Activated CD8-positive, alpha-beta memory T cell treated with anti-CD3 and anti-CD28 coated beads for 36 hours (primary cell): ENCODE measurements around the gene ITPR3. TPM values are rescaled to one million over a fixed set of nuclear protein-coding genes. Genes with fewer than 3 reads are reported as not detected.

Experiments used
- CTCF ChIA-PET: fragments of 350-600 bp; sonication (Branson Sonifier 250); formaldehyde crosslinking; loops from one replicate; lab custom pipeline; 2021; ENCODE audit warnings: antibody characterized with exemption; lab: Charles Lee
- POLR2A ChIA-PET: fragments of 350-600 bp; sonication (Branson Sonifier 250); formaldehyde crosslinking; loops from one replicate; lab custom pipeline; 2021; ENCODE audit warnings: antibody characterized with exemption; lab: Charles Lee
- total RNA-seq, 2 experiments: library from RNA; stranded (reverse); gene quantifications; one replicate each; pipeline ENCODE4 v1.2.3, GENCODE V29; 2021

Gene ITPR3
- total RNA-seq, 2 experiments from 2014 or later, result 42.2 to 44.0 TPM

- ChIA-PET POLR2A (interaction anchor here (0.6 to 0.7 kb wide), 2 partner anchors 8 to 44 kb away, joined by 4 to 9 read pairs; partner anchors contain the start of gene BAK1), CTCF (interaction anchor here (0.7 kb wide), 2 partner anchors 212 to 422 kb away, joined by 4 read pairs; no protein-coding TSS in a partner anchor)
These were observed 2.8 kb downstream of the ITPR3 start for GRCh38 chr6:33623895-33624381.

GRCh38 chr6:33624856-33625255, 3.7 kb downstream of the ITPR3 start:
- POLR2A ChIA-PET, result no interaction called here
- CTCF ChIA-PET, result interaction anchor here (0.5 to 1.3 kb wide), 2 partner anchors 9 to 1814 kb away, joined by 3 read pairs; no protein-coding TSS in a partner anchor

GRCh38 chr6:33627876-33628275, 6.8 kb downstream of the ITPR3 start:
- CTCF ChIA-PET, result no interaction called here
- POLR2A ChIA-PET, result no interaction called here

- CTCF ChIA-PET, result no interaction called here
- POLR2A ChIA-PET, result no interaction called here
These were observed 7.4 kb downstream of the ITPR3 start for GRCh38 chr6:33628401-33628964.

GRCh38 chr6:33630014-33630413, 8.9 kb downstream of the ITPR3 start:
- CTCF ChIA-PET, result no interaction called here
- POLR2A ChIA-PET, result no interaction called here

- POLR2A ChIA-PET, result interaction anchor here (0.6 kb wide), 2 partner anchors 8 to 122 kb away, joined by 3 to 4 read pairs; no protein-coding TSS in a partner anchor
- CTCF ChIA-PET, result interaction anchor here (1.1 to 2.3 kb wide), 4 partner anchors 9 to 206 kb away, joined by 3 to 8 read pairs (median 4); no protein-coding TSS in a partner anchor
These were observed 10.4 kb downstream of the ITPR3 start for GRCh38 chr6:33631521-33631920.

GRCh38 chr6:33631971-33632557, 10.9 kb downstream of the ITPR3 start:
- POLR2A ChIA-PET, result interaction anchor here (0.6 kb wide), 2 partner anchors 8 to 122 kb away, joined by 3 to 4 read pairs; no protein-coding TSS in a partner anchor
- CTCF ChIA-PET, result interaction anchor here (1.0 to 2.3 kb wide), 5 partner anchors 10 to 558 kb away, joined by 3 to 8 read pairs (median 4); no protein-coding TSS in a partner anchor

- CTCF ChIA-PET, result interaction anchor here (1.0 to 2.3 kb wide), 5 partner anchors 10 to 557 kb away, joined by 3 to 8 read pairs (median 4); no protein-coding TSS in a partner anchor
These were observed 11.5 kb downstream of the ITPR3 start for GRCh38 chr6:33632558-33633039.

GRCh38 chr6:33633084-33633461, 12.0 kb downstream of the ITPR3 start:
- POLR2A ChIA-PET, result no interaction called here
- CTCF ChIA-PET, result interaction anchor here (1.0 to 2.3 kb wide), 3 partner anchors 11 to 557 kb away, joined by 3 to 8 read pairs (median 5); no protein-coding TSS in a partner anchor

More at GRCh38 chr6:33632558-33633039, 11.5 kb downstream of the ITPR3 start:
- POLR2A ChIA-PET, result no interaction called here

- ChIA-PET CTCF (interaction anchor here (1.0 to 2.3 kb wide), 4 partner anchors 8 to 556 kb away, joined by 3 to 5 read pairs (median 3); no protein-coding TSS in a partner anchor), POLR2A (interaction anchor here (0.6 to 1.0 kb wide), 2 partner anchors 12 to 71 kb away, joined by 3 read pairs; partner anchors contain the start of gene ITPR3)
These were observed 12.5 kb downstream of the ITPR3 start for GRCh38 chr6:33633462-33634158.

GRCh38 chr6:33634161-33634727, 13.1 kb downstream of the ITPR3 start:
- ChIA-PET CTCF (interaction anchor here (0.6 to 1.3 kb wide), 3 partner anchors 9 to 310 kb away, joined by 3 to 5 read pairs (median 3); no protein-coding TSS in a partner anchor), POLR2A (interaction anchor here (0.6 to 1.0 kb wide), 2 partner anchors 13 to 72 kb away, joined by 3 read pairs; partner anchors contain the start of gene ITPR3)

- CTCF ChIA-PET, result interaction anchor here (0.7 kb wide), 1 partner anchor 43 kb away, joined by 3 read pairs; no protein-coding TSS in a partner anchor
- POLR2A ChIA-PET, result no interaction called here
These were observed 13.8 kb downstream of the ITPR3 start for GRCh38 chr6:33634946-33635345.

- ChIA-PET POLR2A (no interaction called here), CTCF (interaction anchor here (0.7 kb wide), 1 partner anchor 134 kb away, joined by 3 read pairs; no protein-coding TSS in a partner anchor)
These were observed 15.5 kb downstream of the ITPR3 start for GRCh38 chr6:33636655-33637054.

GRCh38 chr6:33638556-33638955, 17.4 kb downstream of the ITPR3 start:
- ChIA-PET CTCF (interaction anchor here (0.7 kb wide), 1 partner anchor 16 kb away, joined by 3 read pairs; no protein-coding TSS in a partner anchor), POLR2A (no interaction called here)

- CTCF ChIA-PET, result no interaction called here
These were observed 18.4 kb downstream of the ITPR3 start for GRCh38 chr6:33639559-33639958.

GRCh38 chr6:33640361-33640760, 19.2 kb downstream of the ITPR3 start:
- POLR2A ChIA-PET, result no interaction called here

More at GRCh38 chr6:33639559-33639958, 18.4 kb downstream of the ITPR3 start:
- POLR2A ChIA-PET, result no interaction called here

GRCh38 chr6:33641144-33641543, 20.0 kb downstream of the ITPR3 start:
- CTCF ChIA-PET, result no interaction called here

More at GRCh38 chr6:33640361-33640760, 19.2 kb downstream of the ITPR3 start:
- CTCF ChIA-PET, result no interaction called here

GRCh38 chr6:33641602-33642001, 20.5 kb downstream of the ITPR3 start:
- POLR2A ChIA-PET, result no interaction called here
- CTCF ChIA-PET, result no interaction called here

More at GRCh38 chr6:33641144-33641543, 20.0 kb downstream of the ITPR3 start:
- POLR2A ChIA-PET, result no interaction called here
